ENCODE results near the gene RRP15.

DNA sequence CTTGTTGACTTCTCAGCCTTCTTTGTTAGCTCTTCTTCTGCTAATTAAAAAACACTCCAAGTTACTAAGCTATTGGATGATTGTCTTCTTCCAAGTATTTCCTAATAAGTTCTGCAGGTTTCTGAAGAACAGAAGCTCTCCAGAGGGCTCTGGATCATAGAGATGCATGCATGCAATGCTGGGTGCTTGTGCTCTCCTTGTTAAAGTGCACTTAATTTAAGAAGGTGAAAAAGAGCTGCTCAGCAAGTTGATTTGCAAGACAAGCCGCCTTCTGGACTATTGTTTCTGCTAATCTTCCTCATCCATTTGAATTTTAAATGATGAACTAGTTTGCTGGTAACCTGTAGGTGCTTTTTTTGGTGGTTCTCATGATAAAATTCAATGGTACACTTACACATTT lies 16.1 kb downstream of the RRP15 start:
- no peak for TF ChIP-seq POLR2AphosphoS5 (IDR thresholded peaks at IDR 0.05)
- TF ChIP-seq, protein P1, sequence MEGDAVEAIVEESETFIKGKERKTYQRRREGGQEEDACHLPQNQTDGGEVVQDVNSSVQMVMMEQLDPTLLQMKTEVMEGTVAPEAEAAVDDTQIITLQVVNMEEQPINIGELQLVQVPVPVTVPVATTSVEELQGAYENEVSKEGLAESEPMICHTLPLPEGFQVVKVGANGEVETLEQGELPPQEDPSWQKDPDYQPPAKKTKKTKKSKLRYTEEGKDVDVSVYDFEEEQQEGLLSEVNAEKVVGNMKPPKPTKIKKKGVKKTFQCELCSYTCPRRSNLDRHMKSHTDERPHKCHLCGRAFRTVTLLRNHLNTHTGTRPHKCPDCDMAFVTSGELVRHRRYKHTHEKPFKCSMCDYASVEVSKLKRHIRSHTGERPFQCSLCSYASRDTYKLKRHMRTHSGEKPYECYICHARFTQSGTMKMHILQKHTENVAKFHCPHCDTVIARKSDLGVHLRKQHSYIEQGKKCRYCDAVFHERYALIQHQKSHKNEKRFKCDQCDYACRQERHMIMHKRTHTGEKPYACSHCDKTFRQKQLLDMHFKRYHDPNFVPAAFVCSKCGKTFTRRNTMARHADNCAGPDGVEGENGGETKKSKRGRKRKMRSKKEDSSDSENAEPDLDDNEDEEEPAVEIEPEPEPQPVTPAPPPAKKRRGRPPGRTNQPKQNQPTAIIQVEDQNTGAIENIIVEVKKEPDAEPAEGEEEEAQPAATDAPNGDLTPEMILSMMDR (IDR thresholded peaks at IDR 0.05), result no peak
- no peak for TF ChIP-seq POLR2A (IDR thresholded peaks at IDR 0.05)
- no peak for TF ChIP-seq EP300 (IDR thresholded peaks at IDR 0.05)
